Measurements from ENCODE around the gene HACD2.

DNA sequence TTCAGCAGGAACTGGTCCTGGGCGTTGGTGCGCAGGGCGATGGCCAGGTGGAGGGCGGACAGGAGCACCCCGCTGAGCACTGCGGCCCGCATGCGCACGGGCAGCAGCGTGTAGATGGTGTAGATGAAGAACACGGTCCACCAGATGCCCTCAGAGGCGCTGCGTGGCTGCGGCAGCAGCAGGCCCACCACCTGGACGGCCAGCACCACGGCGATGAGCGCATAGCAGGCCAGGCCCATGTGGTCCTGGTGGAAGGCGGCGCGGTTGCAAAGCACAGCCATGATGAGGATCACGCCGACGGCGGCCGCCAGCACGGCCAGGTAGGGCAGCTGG is 137.5 kb downstream of the HACD2 start:
- TF ChIP-seq CTCF (IDR thresholded peaks at IDR 0.05 in 2 of 3, conservative IDR thresholded peaks at IDR 0.05 in 1 of 3; ENCODE audit: borderline replicate concordance in 1 of 3, insufficient read depth in 1 of 3, low read depth in 2 of 3, low read length in 2 of 3) (no peak), EZH2 (IDR thresholded peaks at IDR 0.05) (no peak), ZNF274 (IDR thresholded peaks at IDR 0.05; ENCODE audit: low read depth, low read length) (no peak), POLR2A (IDR thresholded peaks at IDR 0.05; ENCODE audit: borderline replicate concordance, extremely low read depth, insufficient read depth, insufficient read length) (no peak), TCF7L2 (IDR thresholded peaks at IDR 0.05; ENCODE audit: borderline replicate concordance, extremely low read depth, insufficient read depth, insufficient read length) (no peak), SIN3A (IDR thresholded peaks at IDR 0.05; ENCODE audit: low read depth) (no peak), MAX (IDR thresholded peaks at IDR 0.05) (no peak), POLR2AphosphoS5 (IDR thresholded peaks at IDR 0.05; ENCODE audit: low read depth, low read length) (no peak), JUND (IDR thresholded peaks at IDR 0.05) (no peak), YY1 (IDR thresholded peaks at IDR 0.05; ENCODE audit: extremely low read depth, insufficient replicate concordance, low read depth, low read length) (no peak), ATF3 (IDR thresholded peaks at IDR 0.05) (no peak), EGR1 (IDR thresholded peaks at IDR 0.05; ENCODE audit: low read depth) (no peak), FOSL1 (IDR thresholded peaks at IDR 0.05; ENCODE audit: low read depth) (no peak), REST (IDR thresholded peaks at IDR 0.05; ENCODE audit: low read depth) (no peak)

Measured in HCT116 (cell line).